Muscle layer of duodenum (tissue), 2 donors: Measurements from ENCODE around the gene MXD1.
"Not testable (repeated sequence)": the region's sequence is repeated elsewhere in the genome, so short reads cannot be mapped to it uniquely, and the experiment has no call there.

Experiments used
- H3K27ac ChIP-seq: one replicate; pipeline ENCODE4 v1.7.0; 2013; ENCODE audit warnings: mild to moderate bottlenecking, low read length
- H3K27me3 ChIP-seq: one replicate; pipeline ENCODE4 v1.7.0; 2013; ENCODE audit warnings: low read depth, mild to moderate bottlenecking, control low read depth, low read length
- H3K36me3 ChIP-seq, 2 donors: one replicate each; pipeline ENCODE4 v1.7.0; 2013; ENCODE audit warnings: low read length in 2 of 2, control low read depth in 1 of 2, mild to moderate bottlenecking in 1 of 2; ENCODE audit not compliant: insufficient read depth in 2 of 2, control insufficient read depth in 1 of 2
- H3K4me1 ChIP-seq, 2 donors: one replicate each; pipeline ENCODE4 v1.7.0; 2013; ENCODE audit warnings: low read length in 2 of 2, mild to moderate bottlenecking in 2 of 2, control low read depth in 1 of 2, moderate library complexity in 1 of 2; ENCODE audit not compliant: insufficient read depth in 2 of 2, control insufficient read depth in 1 of 2
- H3K4me3 ChIP-seq, 2 donors: one replicate each; pipeline ENCODE4 v1.7.0; 2013; ENCODE audit warnings: low read length in 2 of 2, low read depth in 1 of 2, mild to moderate bottlenecking in 1 of 2
- H3K9me3 ChIP-seq, 2 donors: one replicate each; pipeline ENCODE4 v1.7.0; 2013; ENCODE audit warnings: low read length in 2 of 2, control low read depth in 1 of 2, mild to moderate bottlenecking in 1 of 2; ENCODE audit not compliant: control insufficient read depth in 1 of 2
- donor health status: healthy.

Gene MXD1

GRCh38 chr2:69914950-69915945 lies at the start of gene MXD1:
Gene MXD1, plus strand, starts transcription at chr2:69915109. Its CDS starts 222 bp downstream, at chr2:69915331.
- no peaks in the 10 kb centered on the region for H3K9me3 ChIP-seq
- peaks cover 4 to 14% of the 10 kb centered on the region in 2 donors for H3K36me3 ChIP-seq
- peak within 1 kb of the TSS; percentile 96 for H3K27ac ChIP-seq
- no peaks in the 10 kb centered on the region for H3K27me3 ChIP-seq
- H3K4me1 ChIP-seq, result peaks cover 0 to 18% of the 10 kb centered on the region in 2 donors
- peak within 1 kb of the TSS; percentile 74 to 94 for H3K4me3 ChIP-seq

GRCh38 chr2:69888451-69888850 lies 26.5 kb upstream of the MXD1 start:
- no peaks in the 10 kb centered on the region for H3K9me3 ChIP-seq
- H3K27ac ChIP-seq, result no peak overlapping the region
- no peaks in the 10 kb centered on the region for H3K27me3 ChIP-seq
- no peaks in the 10 kb centered on the region for H3K36me3 ChIP-seq
- no peaks in the 10 kb centered on the region for H3K4me1 ChIP-seq
- no peak overlapping the region for H3K4me3 ChIP-seq

- H3K4me3 ChIP-seq, result no peak overlapping the region
- H3K27ac ChIP-seq, result no peak overlapping the region
- H3K36me3 ChIP-seq, result peaks cover 0 to 3% of the 10 kb centered on the region in 2 donors
- no peaks in the 10 kb centered on the region for H3K27me3 ChIP-seq
- H3K4me1 ChIP-seq, result no peaks in the 10 kb centered on the region
- no peaks in the 10 kb centered on the region for H3K9me3 ChIP-seq
These were observed 25.6 kb upstream of the MXD1 start for GRCh38 chr2:69889302-69889701.

GRCh38 chr2:69890881-69891280 lies 24.0 kb upstream of the MXD1 start:
- H3K4me1 ChIP-seq, result peaks cover 0 to 13% of the 10 kb centered on the region in 2 donors
- H3K27ac ChIP-seq, result no peak overlapping the region
- H3K9me3 ChIP-seq, result no peaks in the 10 kb centered on the region
- H3K27me3 ChIP-seq, result no peaks in the 10 kb centered on the region
- H3K36me3 ChIP-seq, result peaks cover 0 to 4% of the 10 kb centered on the region in 2 donors
- H3K4me3 ChIP-seq, result no peak overlapping the region

- H3K4me3 ChIP-seq, result peak overlapping the region in 1 of 2 donors; percentile 93
- not testable (repeated sequence) for H3K27ac ChIP-seq, H3K9me3 ChIP-seq, H3K27me3 ChIP-seq
- H3K4me1 ChIP-seq, result peaks cover 0 to 13% of the 10 kb centered on the region in 2 donors
- H3K36me3 ChIP-seq, result peaks cover 12 to 22% of the 10 kb centered on the region in 2 donors
These were observed 22.0 kb upstream of the MXD1 start for GRCh38 chr2:69892838-69893424.

GRCh38 chr2:69893684-69894551 lies 21.0 kb upstream of the MXD1 start, which contains the start of gene SNRNP27:
Gene SNRNP27, plus strand, starts transcription at chr2:69893956. Its CDS starts 29 bp downstream, at chr2:69893985.
- H3K27me3 ChIP-seq, result no peaks in the 10 kb centered on the region
- peak within 1 kb of the TSS; percentile 92 for H3K27ac ChIP-seq
- peaks cover 0 to 13% of the 10 kb centered on the region in 2 donors for H3K4me1 ChIP-seq
- H3K9me3 ChIP-seq, result no peaks in the 10 kb centered on the region
- peaks cover 16 to 24% of the 10 kb centered on the region in 2 donors for H3K36me3 ChIP-seq
- peak within 1 kb of the TSS; percentile 93 to 96 for H3K4me3 ChIP-seq

GRCh38 chr2:69894737-69895136 lies 20.2 kb upstream of the MXD1 start:
- Histone ChIP-seq H3K36me3 (peaks cover 17 to 30% of the 10 kb centered on the region in 2 donors), H3K4me3 (peak overlapping the region; percentile 93 to 96), H3K4me1 (peaks cover 0 to 13% of the 10 kb centered on the region in 2 donors)
- not testable (repeated sequence) for H3K27ac ChIP-seq, H3K27me3 ChIP-seq, H3K9me3 ChIP-seq

GRCh38 chr2:69902213-69902922 lies 12.5 kb upstream of the MXD1 start:
- Histone ChIP-seq H3K4me1 (no peaks in the 10 kb centered on the region), H3K4me3 (no peak overlapping the region), H3K27ac (no peak overlapping the region), H3K9me3 (no peaks in the 10 kb centered on the region), H3K27me3 (no peaks in the 10 kb centered on the region), H3K36me3 (peaks cover 43 to 45% of the 10 kb centered on the region in 2 donors)

- H3K27me3 ChIP-seq, result no peaks in the 10 kb centered on the region
- no peak overlapping the region for H3K27ac ChIP-seq
- no peaks in the 10 kb centered on the region for H3K4me1 ChIP-seq
- no peaks in the 10 kb centered on the region for H3K9me3 ChIP-seq
- no peak overlapping the region for H3K4me3 ChIP-seq
- peaks cover 37 to 38% of the 10 kb centered on the region in 2 donors for H3K36me3 ChIP-seq
These were observed 7.7 kb upstream of the MXD1 start for GRCh38 chr2:69907216-69907615.

GRCh38 chr2:69911985-69912563 lies 2.8 kb upstream of the MXD1 start:
- Histone ChIP-seq H3K9me3 (no peaks in the 10 kb centered on the region), H3K4me3 (no peak overlapping the region), H3K27ac (peak overlapping the region; percentile 35), H3K4me1 (peaks cover 0 to 14% of the 10 kb centered on the region in 2 donors), H3K36me3 (peaks cover 20 to 25% of the 10 kb centered on the region in 2 donors), H3K27me3 (no peaks in the 10 kb centered on the region)
